PFSK-1 (cell line): ENCODE results near the gene GTF2H3.

Source experiments
- FOXP2 ChIP-seq: optimal IDR thresholded peaks from 2 replicates; pipeline ENCODE3; 2011; ENCODE audit warnings: borderline replicate concordance, control low read depth, inconsistent platforms; ENCODE audit not compliant: insufficient read depth; ENCODE audit errors: extremely low read length, extremely low read depth
- POLR2AphosphoS5 ChIP-seq: IDR thresholded peaks from 2 replicates; pipeline ENCODE4 v1.6.1; 2012; ENCODE audit warnings: low read depth, mild to moderate bottlenecking, control low read depth, low read length, moderate library complexity
- REST ChIP-seq, 2 experiments: IDR thresholded peaks; 2 replicates each; pipeline versions ENCODE4 v1.6.1 to v1.8.0; 2011 to 2012; ENCODE audit warnings: low read depth in 2 of 2, low read length in 2 of 2, control low read depth in 1 of 2, inconsistent platforms in 1 of 2, mild to moderate bottlenecking in 1 of 2, moderate library complexity in 1 of 2; ENCODE audit not compliant: insufficient read depth in 1 of 2
- SIN3A ChIP-seq: IDR thresholded peaks from 2 replicates; pipeline ENCODE4 v1.6.1; 2012; ENCODE audit warnings: mild to moderate bottlenecking, low read length, moderate library complexity, borderline replicate concordance; ENCODE audit not compliant: insufficient read depth
- TAF1 ChIP-seq: IDR thresholded peaks from 2 replicates; pipeline ENCODE4 v1.6.1; 2012; ENCODE audit warnings: low read length, control low read depth, borderline replicate concordance; ENCODE audit not compliant: insufficient read depth

The GTF2H3 gene

GRCh38 chr12:123617580-123617979, 16.0 kb upstream of the GTF2H3 start:
- TF ChIP-seq SIN3A (no peak), FOXP2 (no peak), TAF1 (no peak), POLR2AphosphoS5 (no peak), REST (IDR thresholded peaks at IDR 0.05; ENCODE audit: insufficient read depth in 1 of 2, low read depth in 2 of 2, low read length in 2 of 2) (no peak)

GRCh38 chr12:123621101-123621500, 12.5 kb upstream of the GTF2H3 start:
- no peak for TF ChIP-seq TAF1
- TF ChIP-seq REST (IDR thresholded peaks at IDR 0.05; ENCODE audit: insufficient read depth in 1 of 2, low read depth in 2 of 2, low read length in 2 of 2) = no peak
- TF ChIP-seq SIN3A = no peak
- TF ChIP-seq POLR2AphosphoS5 = no peak; the same call in 1 of the 2 replicates
- no peak for TF ChIP-seq FOXP2

- no peak for TF ChIP-seq SIN3A
- TF ChIP-seq POLR2AphosphoS5 = no peak; the same call in 1 of the 2 replicates
- TF ChIP-seq REST (IDR thresholded peaks at IDR 0.05; ENCODE audit: insufficient read depth in 1 of 2, low read depth in 2 of 2, low read length in 2 of 2) = no peak
- no peak for TF ChIP-seq TAF1
- no peak for TF ChIP-seq FOXP2
Measured at GRCh38 chr12:123621619-123622530, 11.8 kb upstream of the GTF2H3 start.

- TF ChIP-seq SIN3A (no peak), FOXP2 (no peak)
Measured at GRCh38 chr12:123634142-123634561, 523 bp downstream of the GTF2H3 start.

- TF ChIP-seq FOXP2 = no peak
Measured at GRCh38 chr12:123643911-123644310, 10.3 kb downstream of the GTF2H3 start.

GRCh38 chr12:123645380-123645779, 11.8 kb downstream of the GTF2H3 start:
- TF ChIP-seq POLR2AphosphoS5 (no peak), FOXP2 (no peak), SIN3A (no peak), REST (IDR thresholded peaks at IDR 0.05; ENCODE audit: insufficient read depth in 1 of 2, low read depth in 2 of 2, low read length in 2 of 2) (no peak), TAF1 (no peak)
